Fibroblast of lung (primary cell): ENCODE data around the gene GDF7.

ENCODE experiments used
- EZH2 ChIP-seq: IDR thresholded peaks from 2 replicates; pipeline ENCODE4 v1.5.1; 2012; ENCODE audit warnings: low read length, control low read depth, mild to moderate bottlenecking; ENCODE audit errors: missing control alignments
- TF ChIP-seq, protein P1 (sequence below), 2 donors: IDR thresholded peaks in 1 of 2; conservative IDR thresholded peaks in 1 of 2; 1 replicate in 1 of 2; 2 replicates in 1 of 2; pipeline ENCODE4 v1.5.1; 2011 to 2012; ENCODE audit warnings: low read length in 2 of 2, control low read depth in 1 of 2, inconsistent platforms in 1 of 2, low read depth in 1 of 2, mild to moderate bottlenecking in 1 of 2

DNA sequence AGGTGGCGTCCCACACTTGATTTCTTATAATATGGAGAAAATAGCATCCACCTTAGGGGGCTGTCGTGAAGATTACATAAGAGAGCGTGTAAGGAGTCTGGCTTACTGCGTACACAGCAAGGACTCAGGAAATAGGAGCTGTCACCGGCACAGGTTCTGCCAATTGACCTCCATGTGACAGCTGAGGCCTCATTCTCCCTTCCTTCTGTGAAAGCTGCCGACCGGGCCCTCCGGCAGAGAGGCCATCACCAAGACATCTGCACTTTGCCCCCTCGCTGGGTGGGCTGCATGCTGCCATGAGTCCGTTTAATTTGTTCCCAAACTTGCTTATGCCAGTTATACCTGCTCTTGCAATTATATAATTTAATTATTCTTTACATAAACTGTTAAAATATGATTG is 43.7 kb upstream of the GDF7 start:
- TF ChIP-seq, protein P1, sequence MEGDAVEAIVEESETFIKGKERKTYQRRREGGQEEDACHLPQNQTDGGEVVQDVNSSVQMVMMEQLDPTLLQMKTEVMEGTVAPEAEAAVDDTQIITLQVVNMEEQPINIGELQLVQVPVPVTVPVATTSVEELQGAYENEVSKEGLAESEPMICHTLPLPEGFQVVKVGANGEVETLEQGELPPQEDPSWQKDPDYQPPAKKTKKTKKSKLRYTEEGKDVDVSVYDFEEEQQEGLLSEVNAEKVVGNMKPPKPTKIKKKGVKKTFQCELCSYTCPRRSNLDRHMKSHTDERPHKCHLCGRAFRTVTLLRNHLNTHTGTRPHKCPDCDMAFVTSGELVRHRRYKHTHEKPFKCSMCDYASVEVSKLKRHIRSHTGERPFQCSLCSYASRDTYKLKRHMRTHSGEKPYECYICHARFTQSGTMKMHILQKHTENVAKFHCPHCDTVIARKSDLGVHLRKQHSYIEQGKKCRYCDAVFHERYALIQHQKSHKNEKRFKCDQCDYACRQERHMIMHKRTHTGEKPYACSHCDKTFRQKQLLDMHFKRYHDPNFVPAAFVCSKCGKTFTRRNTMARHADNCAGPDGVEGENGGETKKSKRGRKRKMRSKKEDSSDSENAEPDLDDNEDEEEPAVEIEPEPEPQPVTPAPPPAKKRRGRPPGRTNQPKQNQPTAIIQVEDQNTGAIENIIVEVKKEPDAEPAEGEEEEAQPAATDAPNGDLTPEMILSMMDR (conservative IDR thresholded peaks at IDR 0.05 in 1 of 2, IDR thresholded peaks at IDR 0.05 in 1 of 2; ENCODE audit: low read depth in 1 of 2, low read length in 2 of 2), result no peak
- TF ChIP-seq EZH2, result no peak
